A549 (cell line): Measurements from ENCODE around the gene MAPKAP1. TPM values are rescaled to one million over a fixed set of nuclear protein-coding genes. Genes with fewer than 3 reads are reported as not detected.
A peak's percentile ranks its signal among the peaks of the same experiment; 100 is the strongest.

Experiments used
- ATAC-seq, 2 experiments: fragments of 200-7000 bp in 1 of 2; fragments of >200 bp in 1 of 2; cut with Nextera tagmentation in 1 of 2; cut with Tn5 transposase in 1 of 2; 3 replicates each; pipeline versions ENCODE4 v1.8.0 to v1.9.1; 2018 to 2020; ENCODE audit warnings: mild to moderate bottlenecking in 1 of 2, moderate library complexity in 1 of 2
- CTCF ChIA-PET: fragments of 300-600 bp; sonication (Branson Sonifier 250); formaldehyde crosslinking; extraction: SDS; loops from one replicate; lab custom pipeline; 2021; ENCODE audit warnings: antibody characterized with exemption, inconsistent platforms; lab: Yijun Ruan, JAX
- POLR2A ChIA-PET: fragments of 350-600 bp; formaldehyde crosslinking; extraction: SDS; loops from one replicate; lab custom pipeline; 2021; ENCODE audit warnings: antibody characterized with exemption, inconsistent platforms; lab: Yijun Ruan, JAX
- DNase-seq, 2 experiments: peaks; one replicate each; pipeline versions ENCODE4 v3.0.0 to v3.0.0-alpha.2; 2011 to 2016; ENCODE audit warnings: low read depth in 1 of 2, low spot score in 1 of 2
- FAIRE-seq: peaks from 2 replicates; lab custom pipeline; 2011; peaks lifted over from hg19 to GRCh38; lab: Jason Lieb, UNC
- H3K27ac ChIP-seq, 2 experiments: fragments of >200 bp; sonication (Bioruptor Twin); formaldehyde crosslinking; 3 replicates each; pipeline ENCODE4 v1.5.1; 2016 to 2017
- H3K4me1 ChIP-seq: fragments of >200 bp; sonication (Bioruptor Twin); formaldehyde crosslinking; 3 replicates; pipeline ENCODE4 v1.6.1; 2016
- H3K4me2 ChIP-seq: fragments of >200 bp; sonication (Bioruptor Twin); formaldehyde crosslinking; 3 replicates; pipeline ENCODE4 v1.6.1; 2016
- H3K4me3 ChIP-seq: fragments of >200 bp; sonication (Bioruptor Twin); formaldehyde crosslinking; 3 replicates; pipeline ENCODE4 v1.5.1; 2016
- H3K9me3 ChIP-seq: fragments of >200 bp; sonication (Bioruptor Twin); formaldehyde crosslinking; 3 replicates; pipeline ENCODE4 v1.6.1; 2016
- BCL3 ChIP-seq: fragments of >200 bp; sonication (Bioruptor Twin); formaldehyde crosslinking; IDR thresholded peaks from 3 replicates; pipeline ENCODE4 v1.6.1; 2016
- CBX8 ChIP-seq: fragments of 200-600 bp; sonication (generic); IDR thresholded peaks from 2 replicates; pipeline ENCODE4 v1.6.1; 2016
- CHD4 ChIP-seq: fragments of 200-600 bp; sonication (generic); IDR thresholded peaks from 2 replicates; pipeline ENCODE4 v1.6.1; 2016; ENCODE audit warnings: antibody characterized with exemption, mild to moderate bottlenecking, borderline replicate concordance
- E2F6 ChIP-seq: IDR thresholded peaks from 2 replicates; pipeline ENCODE4 v1.6.1; 2012; ENCODE audit warnings: low read depth, borderline replicate concordance
- EHF ChIP-seq: fragments of 250-450 bp; sonication (Bioruptor Pico); IDR thresholded peaks from 2 replicates; pipeline ENCODE4 v1.5.0; 2020; ENCODE audit warnings: mild to moderate bottlenecking
- EP300 ChIP-seq, 2 experiments: fragments of >200 bp; sonication (Bioruptor Twin); formaldehyde crosslinking; IDR thresholded peaks; 2 replicates in 1 of 2; 3 replicates in 1 of 2; pipeline ENCODE4 v1.6.1; 2016 to 2017
- ESRRA ChIP-seq: fragments of 150-350 bp; IDR thresholded peaks from 2 replicates; pipeline ENCODE4 v1.6.1; 2014; ENCODE audit warnings: mild to moderate bottlenecking, low read length, borderline replicate concordance
- HEYL ChIP-seq: fragments of 250-450 bp; sonication (Bioruptor Pico); IDR thresholded peaks from 2 replicates; pipeline ENCODE4 v1.8.0; 2021; ENCODE audit warnings: mild to moderate bottlenecking, moderate library complexity
- HOXA7 ChIP-seq: fragments of 250-450 bp; sonication (Bioruptor Pico); IDR thresholded peaks from 2 replicates; pipeline ENCODE4 v1.5.0; 2020; ENCODE audit warnings: mild to moderate bottlenecking, moderate library complexity
- KDM5A ChIP-seq: fragments of 200-600 bp; sonication (generic); IDR thresholded peaks from 2 replicates; pipeline ENCODE4 v1.6.1; 2016; ENCODE audit warnings: antibody characterized with exemption, mild to moderate bottlenecking
- MAZ ChIP-seq: fragments of 150-350 bp; IDR thresholded peaks from 2 replicates; pipeline ENCODE4 v1.6.1; 2014; ENCODE audit warnings: antibody characterized with exemption, low read depth, low read length, borderline replicate concordance
- MYC ChIP-seq: IDR thresholded peaks from 2 replicates; pipeline ENCODE4 v1.6.1; 2012; ENCODE audit warnings: mild to moderate bottlenecking, inconsistent platforms, low read length, improper control_type of control experiment, borderline replicate concordance
- NFE2L2 ChIP-seq: fragments of 150-350 bp; conservative IDR thresholded peaks from 2 replicates; pipeline ENCODE4 v1.6.1; 2014; ENCODE audit warnings: low read length
- NPAS2 ChIP-seq: fragments of 250-450 bp; sonication (Bioruptor Pico); IDR thresholded peaks from 2 replicates; pipeline ENCODE4 v1.8.0; 2022; ENCODE audit warnings: mild to moderate bottlenecking, moderate library complexity, borderline replicate concordance
- NR3C1 ChIP-seq: fragments of >200 bp; sonication (Bioruptor Twin); formaldehyde crosslinking; IDR thresholded peaks from 3 replicates; pipeline ENCODE4 v1.6.1; 2017
- POLR2A ChIP-seq: IDR thresholded peaks from 2 replicates; pipeline ENCODE4 v1.6.1; 2012; ENCODE audit warnings: mild to moderate bottlenecking, low read length
- RARB ChIP-seq: fragments of 250-450 bp; sonication (Bioruptor Pico); IDR thresholded peaks from 2 replicates; pipeline ENCODE4 v1.8.0; 2021; ENCODE audit warnings: mild to moderate bottlenecking, moderate library complexity
- REST ChIP-seq: fragments of 200-600 bp; sonication (generic); IDR thresholded peaks from 2 replicates; pipeline ENCODE4 v1.6.1; 2016; ENCODE audit warnings: antibody characterized with exemption, mild to moderate bottlenecking, moderate library complexity
- RFX5 ChIP-seq: fragments of 450-650 bp; IDR thresholded peaks from 2 replicates; pipeline ENCODE4 v1.7.1; 2014; ENCODE audit warnings: antibody characterized with exemption, mild to moderate bottlenecking, moderate library complexity
- SREBF2 ChIP-seq: fragments of 450-650 bp; IDR thresholded peaks from 2 replicates; pipeline ENCODE4 v1.6.1; 2014; ENCODE audit warnings: mild to moderate bottlenecking, moderate library complexity
- TFCP2L1 ChIP-seq: fragments of 250-450 bp; sonication (Bioruptor Pico); IDR thresholded peaks from 2 replicates; pipeline ENCODE4 v1.5.0; 2021; ENCODE audit warnings: mild to moderate bottlenecking
- ZC3H11A ChIP-seq: fragments of 450-650 bp; IDR thresholded peaks from 2 replicates; pipeline ENCODE4 v1.6.1; 2014; ENCODE audit warnings: antibody characterized with exemption, mild to moderate bottlenecking
- ZFP36 ChIP-seq: fragments of 450-650 bp; IDR thresholded peaks from 2 replicates; pipeline ENCODE4 v1.6.1; 2014; ENCODE audit warnings: borderline replicate concordance; ENCODE audit not compliant: partially characterized antibody
- ZNF302 ChIP-seq: fragments of 250-450 bp; sonication (Bioruptor Pico); IDR thresholded peaks from 2 replicates; pipeline ENCODE4 v1.9.0; 2021; ENCODE audit warnings: inconsistent platforms, mild to moderate bottlenecking, moderate library complexity
- WGBS: methylation state at CpG from one replicate; pipeline ENCODE4 v1.1.6; 2017; ENCODE audit errors: missing lambda C conversion rate; 5-methylcytosine and 5-hydroxymethylcytosine counted together
- polyA plus RNA-seq, 4 experiments: library from polyadenylated mRNA; depleted of rRNA in 3 of 4; stranded (reverse); fragments of >200 nt; fragmentation: RNase III in 1 of 4; extraction: RNeasy Plus Mini Kit Qiagen cat#74134 plus additional on column Dnase treatment in 1 of 4; gene quantifications; 2 replicates in 3 of 4; 3 replicates in 1 of 4; pipeline ENCODE4 v1.2.3, GENCODE V29; 2011 to 2017

Gene MAPKAP1
- polyA plus RNA-seq, 2 of the 4 experiments (the other 2 are of a cell fraction) = 49.9 to 119 TPM

GRCh38 chr9:125492719-125493118 is 214.3 kb downstream of the MAPKAP1 start:
- ChIA-PET CTCF (interaction anchor here (1.4 to 1.7 kb wide), 3 partner anchors 55 to 998 kb away, joined by 4 to 9 read pairs (median 4); no protein-coding TSS in a partner anchor), POLR2A (no interaction called here)
- WGBS = 84% methylated on average over 2 of the region's 2 CpGs
- no peak overlapping the region; the same call in 2 of the 3 replicates for H3K4me2 ChIP-seq
- FAIRE-seq = no peak
- H3K9me3 ChIP-seq = no peaks in the 10 kb centered on the region
- H3K27ac ChIP-seq = peak overlapping the region in 1 of 2 experiments; percentile 5; a peak in 1 of 6 replicates
- no peak overlapping the region for H3K4me3 ChIP-seq
- DNase-seq = no peak
- peaks cover 30% of the 10 kb centered on the region; the same call in 2 of the 3 replicates for H3K4me1 ChIP-seq
- TF ChIP-seq EP300 (IDR thresholded peaks at IDR 0.05) (no peak), ESRRA (no peak)
- TF ChIP-seq, all 56 proteins: peak for 0
- ATAC-seq = no peak

- POLR2A ChIA-PET = no interaction called here
Observed at GRCh38 chr9:125487842-125488241, 219.2 kb downstream of the MAPKAP1 start.

GRCh38 chr9:125486576-125486975 is 220.4 kb downstream of the MAPKAP1 start:
- POLR2A ChIA-PET = no interaction called here
- ATAC-seq (no peak), FAIRE-seq (no peak), DNase-seq (no peak)
- Histone ChIP-seq H3K4me3 (no peak overlapping the region), H3K4me1 (peaks cover 20% of the 10 kb centered on the region; the same call in 2 of the 3 replicates), H3K27ac (peak overlapping the region in 1 of 2 experiments; percentile 34; a peak in 1 of 6 replicates), H3K4me2 (no peak overlapping the region), H3K9me3 (no peaks in the 10 kb centered on the region)
- TF ChIP-seq ZFP36 (no peak), CBX8 (no peak), BCL3 (no peak), E2F6 (no peak), TFCP2L1 (CRISPR knock-in tag) (no peak), RFX5 (no peak), SREBF2 (no peak), NPAS2 (CRISPR knock-in tag) (no peak), MYC (no peak), ZNF302 (CRISPR knock-in tag) (no peak), RARB (CRISPR knock-in tag) (no peak), HOXA7 (CRISPR knock-in tag) (no peak), NR3C1 (no peak), NFE2L2 (no peak), EHF (CRISPR knock-in tag) (no peak), ZC3H11A (no peak)
- WGBS = 91% methylated on average over 5 of the region's 5 CpGs
- CTCF ChIA-PET = interaction anchor here (1.0 kb wide), 1 partner anchor 72 kb away, joined by 3 read pairs; no protein-coding TSS in a partner anchor

More at GRCh38 chr9:125487842-125488241, 219.2 kb downstream of the MAPKAP1 start:
- Histone ChIP-seq H3K4me1 (peaks cover 20% of the 10 kb centered on the region; the same call in 2 of the 3 replicates), H3K27ac (no peak overlapping the region), H3K4me3 (no peak overlapping the region), H3K9me3 (no peaks in the 10 kb centered on the region), H3K4me2 (no peak overlapping the region)
- CTCF ChIA-PET = no interaction called here
- DNase-seq = no peak
- no peak for TF ChIP-seq HEYL (CRISPR knock-in tag)
- TF ChIP-seq REST = no peak
- no peak for TF ChIP-seq MAZ
- TF ChIP-seq CHD4 = no peak
- TF ChIP-seq KDM5A = no peak
- no peak for TF ChIP-seq POLR2A
- no peak for ATAC-seq
- no peak for FAIRE-seq
- WGBS = 47% methylated on average over 2 of the region's 2 CpGs
